Stomach (tissue), 9 donors: Measurements from ENCODE around the gene WDR53. TPM values are rescaled to one million over a fixed set of nuclear protein-coding genes. Genes with fewer than 3 reads are reported as not detected.
"Not testable (repeated sequence)": the region's sequence is repeated elsewhere in the genome, so short reads cannot be mapped to it uniquely, and the experiment has no call there.

Source experiments
- DNase-seq, 2 donors: peaks; one replicate each; pipeline versions ENCODE4 v3.0.0 to v3.0.0-alpha.2; 2013 to 2019
- H3K27ac ChIP-seq, 5 donors: fragments of 200-600 bp in 4 of 5; sonication (generic) in 4 of 5; one replicate each; pipeline ENCODE4 v1.5.1; 2013 to 2019; ENCODE audit warnings: mild to moderate bottlenecking in 1 of 5, moderate library complexity in 1 of 5
- H3K27me3 ChIP-seq, 3 donors: fragments of 200-600 bp; sonication (generic); one replicate each; pipeline ENCODE4 v1.5.1; 2017 to 2019; ENCODE audit warnings: mixed run types in 1 of 3
- H3K36me3 ChIP-seq, 4 donors: fragments of 200-600 bp; sonication (generic); 1 replicate in 3 of 4; 2 replicates in 1 of 4; pipeline ENCODE4 v1.5.1; 2016 to 2019
- H3K4me1 ChIP-seq, 4 donors: fragments of 200-600 bp; sonication (generic); one replicate each; pipeline ENCODE4 v1.5.1; 2016 to 2019
- H3K4me3 ChIP-seq, 4 donors: fragments of 200-600 bp; sonication (generic) in 3 of 4; one replicate each; pipeline ENCODE4 v1.5.1; 2016 to 2019; ENCODE audit warnings: mild to moderate bottlenecking in 1 of 4
- H3K9me3 ChIP-seq, 4 donors: fragments of 200-600 bp; sonication (generic); one replicate each; pipeline ENCODE4 v1.5.1; 2016 to 2019
- EP300 ChIP-seq: sonication (generic); formaldehyde crosslinking; IDR thresholded peaks from one replicate; pipeline ENCODE4 v1.6.1; 2017; ENCODE audit warnings: antibody characterized with exemption
- POLR2A ChIP-seq, 4 donors: fragments of 450-650 bp; IDR thresholded peaks; one replicate each; pipeline ENCODE4 v1.6.1; 2016; ENCODE audit warnings: antibody characterized with exemption in 4 of 4, control low read depth in 2 of 4, mild to moderate bottlenecking in 1 of 4, moderate library complexity in 1 of 4
- POLR2AphosphoS5 ChIP-seq, 3 donors: sonication (generic); formaldehyde crosslinking; IDR thresholded peaks; one replicate each; pipeline ENCODE4 v1.6.1; 2016; ENCODE audit warnings: antibody characterized with exemption in 3 of 3
- WGBS, 5 donors: extraction: QIAGEN DNeasy Blood & Tissue Kit in 3 of 5; methylation state at CpG; one replicate each; pipeline versions ENCODE4 v1.1.5 to v1.1.7; 2013 to 2018; 5-methylcytosine and 5-hydroxymethylcytosine counted together
- intact Hi-C: fragments of 100-400 bp; cut with DNase I; formaldehyde crosslinking; loops from one replicate; pipeline ENCODE4 v1.15.1; 2023; ENCODE audit warnings: low total_unique reads
- polyA plus RNA-seq, 3 donors: library from polyadenylated mRNA; stranded (reverse); fragments of 200-250 nt; gene quantifications; one replicate each; pipeline ENCODE4 v1.2.3, GENCODE V29; 2013
- total RNA-seq, 5 donors: library from RNA; depleted of rRNA; stranded (reverse); fragments of >200 nt; gene quantifications; one replicate each; pipeline versions ENCODE4 v1.1.0 to v1.2.3, GENCODE V29; 2014 to 2016
- TF ChIP-seq, protein P1 (sequence below), 7 experiments: fragments of 450-650 bp in 4 of 7; fragments of 200-600 bp in 3 of 7; sonication (generic) in 3 of 7; IDR thresholded peaks; one replicate each; pipeline ENCODE4 v1.5.1; 2016 to 2019; ENCODE audit warnings: antibody characterized with exemption in 7 of 7, control low read depth in 2 of 7, mild to moderate bottlenecking in 1 of 7
- donor health status: healthy with polysubstance abuse.
- donor health status: Bipolar disorder and iron deficiency.
- donor health status: healthy.

The WDR53 gene
- total and polyA plus RNA-seq, 8 donors = 1.8 to 13.4 (median 6.9) TPM; not detected in 2

DNA sequence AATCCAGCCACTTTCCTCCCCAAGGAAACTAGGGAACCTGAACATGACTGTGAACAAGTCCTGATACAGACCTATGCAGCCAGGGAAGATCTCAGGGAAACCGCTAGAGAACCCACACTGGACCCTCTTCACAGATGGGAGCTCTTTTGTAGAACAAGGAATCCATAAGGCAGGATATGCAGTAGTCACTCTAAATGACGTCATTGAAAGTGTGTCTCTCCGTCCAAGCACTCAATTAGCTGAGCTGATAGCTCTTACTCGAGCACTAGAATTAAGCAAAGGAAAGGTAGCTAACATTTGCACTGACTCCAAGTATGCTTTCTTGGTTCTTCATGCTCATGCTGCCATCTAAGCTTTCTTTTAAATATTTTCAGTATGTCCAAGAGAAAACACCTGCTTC, 43.2 kb downstream of the WDR53 start:
- H3K4me3 ChIP-seq = no peak overlapping the region
- H3K36me3 ChIP-seq = no peaks in the 10 kb centered on the region
- DNase-seq = no peak
- peaks cover 3 to 30% (median 15%) of the 10 kb centered on the region in 4 donors for H3K9me3 ChIP-seq
- H3K27ac ChIP-seq = no peak overlapping the region
- 81 to 88% (median 87%) methylated on average over 4 of the region's 4 CpGs for WGBS, 5 donors
- H3K27me3 ChIP-seq = peaks cover 0 to 6% (median 0%) of the 10 kb centered on the region in 3 donors
- TF ChIP-seq, protein P1, sequence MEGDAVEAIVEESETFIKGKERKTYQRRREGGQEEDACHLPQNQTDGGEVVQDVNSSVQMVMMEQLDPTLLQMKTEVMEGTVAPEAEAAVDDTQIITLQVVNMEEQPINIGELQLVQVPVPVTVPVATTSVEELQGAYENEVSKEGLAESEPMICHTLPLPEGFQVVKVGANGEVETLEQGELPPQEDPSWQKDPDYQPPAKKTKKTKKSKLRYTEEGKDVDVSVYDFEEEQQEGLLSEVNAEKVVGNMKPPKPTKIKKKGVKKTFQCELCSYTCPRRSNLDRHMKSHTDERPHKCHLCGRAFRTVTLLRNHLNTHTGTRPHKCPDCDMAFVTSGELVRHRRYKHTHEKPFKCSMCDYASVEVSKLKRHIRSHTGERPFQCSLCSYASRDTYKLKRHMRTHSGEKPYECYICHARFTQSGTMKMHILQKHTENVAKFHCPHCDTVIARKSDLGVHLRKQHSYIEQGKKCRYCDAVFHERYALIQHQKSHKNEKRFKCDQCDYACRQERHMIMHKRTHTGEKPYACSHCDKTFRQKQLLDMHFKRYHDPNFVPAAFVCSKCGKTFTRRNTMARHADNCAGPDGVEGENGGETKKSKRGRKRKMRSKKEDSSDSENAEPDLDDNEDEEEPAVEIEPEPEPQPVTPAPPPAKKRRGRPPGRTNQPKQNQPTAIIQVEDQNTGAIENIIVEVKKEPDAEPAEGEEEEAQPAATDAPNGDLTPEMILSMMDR (IDR thresholded peaks at IDR 0.05) = no peak
- TF ChIP-seq POLR2AphosphoS5 (IDR thresholded peaks at IDR 0.05) = no peak
- TF ChIP-seq EP300 = no peak
- no peak for TF ChIP-seq POLR2A (IDR thresholded peaks at IDR 0.05)
- peaks cover 0 to 9% (median 4%) of the 10 kb centered on the region in 4 donors for H3K4me1 ChIP-seq
- intact Hi-C loops = no loop called here

DNA sequence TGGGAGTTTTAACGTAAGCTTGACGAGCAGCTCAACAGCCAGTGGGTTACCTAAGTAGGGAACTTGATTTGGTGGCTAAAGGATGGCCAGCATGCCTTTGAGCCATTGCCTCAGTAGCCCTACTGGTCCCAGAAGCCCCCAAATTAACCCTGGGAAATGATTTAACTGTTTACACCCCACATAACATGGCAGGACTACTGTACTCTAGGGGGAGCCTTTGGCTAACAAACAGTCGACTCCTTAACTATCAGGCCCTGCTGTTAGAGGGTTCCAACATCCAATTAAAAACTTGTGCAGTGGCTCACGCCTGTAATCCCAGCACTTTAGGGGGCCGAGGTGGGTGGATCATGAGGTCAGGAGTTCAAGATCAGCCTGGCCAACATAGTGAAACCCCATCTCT, 43.8 kb downstream of the WDR53 start:
- no peaks in the 10 kb centered on the region for H3K36me3 ChIP-seq
- H3K4me1 ChIP-seq = peaks cover 0 to 9% (median 4%) of the 10 kb centered on the region in 4 donors
- H3K4me3 ChIP-seq = no peak overlapping the region
- intact Hi-C loops = no loop called here
- peaks cover 7 to 36% (median 21%) of the 10 kb centered on the region in 4 donors for H3K9me3 ChIP-seq
- H3K27ac ChIP-seq = no peak overlapping the region
- WGBS, 5 donors = 55 to 70% (median 63%) methylated on average over 5 of the region's 5 CpGs
- no peak for DNase-seq
- H3K27me3 ChIP-seq = peaks cover 0 to 6% (median 0%) of the 10 kb centered on the region in 3 donors
- TF ChIP-seq POLR2A (IDR thresholded peaks at IDR 0.05) (no peak), EP300 (no peak), POLR2AphosphoS5 (IDR thresholded peaks at IDR 0.05) (no peak)
- TF ChIP-seq, protein P1 (IDR thresholded peaks at IDR 0.05) = no peak

DNA sequence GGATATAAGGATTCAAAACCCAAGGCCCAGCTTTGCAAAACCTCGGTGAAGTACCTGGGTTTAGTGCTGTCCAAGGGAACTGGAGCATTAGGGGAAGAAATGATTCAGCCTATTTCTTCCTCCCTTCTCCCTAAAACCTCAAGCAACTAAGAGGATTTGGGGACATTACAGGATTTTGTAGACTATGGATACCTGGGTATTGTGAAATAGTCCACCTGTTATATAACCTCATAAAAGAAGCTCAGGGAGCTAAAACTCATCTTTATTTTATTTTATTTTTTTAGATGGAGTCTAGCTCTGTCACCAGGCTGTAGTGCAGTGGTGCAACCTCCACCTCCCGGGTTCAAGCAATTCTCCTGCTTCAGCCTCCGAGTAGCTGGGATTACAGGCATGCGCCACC, 44.5 kb downstream of the WDR53 start:
- Histone ChIP-seq H3K4me3 (no peak overlapping the region), H3K36me3 (no peaks in the 10 kb centered on the region), H3K27ac (no peak overlapping the region), H3K4me1 (peaks cover 0 to 6% (median 3%) of the 10 kb centered on the region in 4 donors), H3K27me3 (peaks cover 0 to 5% (median 0%) of the 10 kb centered on the region in 3 donors), H3K9me3 (peaks cover 12 to 42% (median 28%) of the 10 kb centered on the region in 4 donors)
- intact Hi-C loops = no loop called here
- no peak for DNase-seq
- 92 to 98% (median 96%) methylated on average over 4 of the region's 4 CpGs for WGBS, 5 donors
- TF ChIP-seq POLR2A (IDR thresholded peaks at IDR 0.05) = no peak
- TF ChIP-seq, protein P1 (IDR thresholded peaks at IDR 0.05) = no peak
- TF ChIP-seq EP300 = no peak
- TF ChIP-seq POLR2AphosphoS5 (IDR thresholded peaks at IDR 0.05) = no peak

DNA sequence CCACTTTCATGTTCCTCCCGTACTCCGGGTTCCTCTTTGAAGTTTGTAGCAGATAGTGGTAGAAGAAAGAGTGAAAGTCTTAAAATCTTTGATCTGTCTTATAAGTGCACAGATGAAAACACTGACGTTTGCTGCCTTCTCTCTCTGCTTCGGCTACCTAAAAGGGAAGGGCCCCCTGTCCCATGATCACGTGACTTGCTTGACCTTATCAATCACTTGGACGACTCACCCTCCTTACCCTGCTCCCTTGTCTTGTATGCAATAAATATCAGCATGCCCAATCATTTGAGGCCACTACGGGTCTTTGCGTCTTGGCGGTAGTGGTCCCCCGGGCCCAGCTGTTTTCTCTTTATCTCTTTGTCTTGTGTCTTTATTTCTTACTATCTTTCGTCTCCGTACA, 47.1 kb downstream of the WDR53 start:
- H3K4me1 ChIP-seq, H3K36me3 ChIP-seq, DNase-seq, H3K4me3 ChIP-seq, intact Hi-C loops, H3K27me3 ChIP-seq, H3K27ac ChIP-seq: not testable (repeated sequence)
- peaks cover 14 to 62% (median 45%) of the 10 kb centered on the region in 4 donors for H3K9me3 ChIP-seq
- 80 to 90% (median 89%) methylated on average over 12 of the region's 12 CpGs for WGBS, 5 donors

DNA sequence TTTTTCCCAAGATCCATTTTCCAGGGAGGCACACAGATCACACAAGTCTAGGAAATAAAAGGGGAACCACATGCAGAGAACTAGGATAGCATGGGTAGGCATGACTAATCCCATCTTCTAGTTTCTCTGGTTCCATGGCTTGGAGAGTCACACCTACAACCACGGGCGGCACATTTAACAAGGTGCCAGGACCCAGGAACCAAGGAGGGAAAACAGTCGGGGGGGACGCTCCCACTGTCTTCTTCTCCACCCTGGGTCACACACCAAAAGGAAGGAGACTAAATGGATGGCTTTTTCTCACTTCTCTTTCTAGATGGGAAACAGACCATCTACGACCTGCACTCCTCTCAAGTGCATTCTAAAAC, 48.7 kb downstream of the WDR53 start:
- peak in 1 of 2 donors; percentile 20 for DNase-seq
- TF ChIP-seq EP300 (no peak), POLR2A (IDR thresholded peaks at IDR 0.05) (no peak), POLR2AphosphoS5 (IDR thresholded peaks at IDR 0.05) (no peak)
- TF ChIP-seq, protein P1 (IDR thresholded peaks at IDR 0.05) = no peak
- Histone ChIP-seq H3K9me3 (peaks cover 14 to 62% (median 45%) of the 10 kb centered on the region in 4 donors), H3K27ac (no peak overlapping the region), H3K27me3 (no peaks in the 10 kb centered on the region), H3K4me3 (no peak overlapping the region), H3K36me3 (no peaks in the 10 kb centered on the region), H3K4me1 (no peaks in the 10 kb centered on the region)
- intact Hi-C loops = loop anchor here (10.0 kb wide), 1 partner anchor 265 kb away; no protein-coding TSS in a partner anchor
- WGBS, 5 donors = 78 to 83% (median 79%) methylated on average over 5 of the region's 5 CpGs
